GM18907 (cell line): ENCODE results near the gene UTP4.
"Not testable (repeated sequence)": the region's sequence is repeated elsewhere in the genome, so short reads cannot be mapped to it uniquely, and the experiment has no call there.

Source experiments
- ATAC-seq: cut with Tn5 transposase; IDR thresholded peaks from one replicate; pipeline ENCODE4 v1.9.1; 2021; ENCODE audit warnings: mild to moderate bottlenecking, moderate library complexity; ENCODE audit not compliant: unreplicated experiment

The UTP4 gene

GRCh38 chr16:69127966-69128510 is 4.4 kb upstream of the UTP4 start:
- no peak for ATAC-seq

- ATAC-seq: no peak
Measured at GRCh38 chr16:69130461-69130860, 2.0 kb upstream of the UTP4 start.

GRCh38 chr16:69131167-69131838 is 1.1 kb upstream of the UTP4 start:
- ATAC-seq: no peak

- peak; percentile 39 for ATAC-seq
Measured at GRCh38 chr16:69131839-69132423, 518 bp upstream of the UTP4 start.

- ATAC-seq: no peak
Measured at GRCh38 chr16:69133373-69133954, 1.0 kb downstream of the UTP4 start.

- no peak for ATAC-seq
Measured at GRCh38 chr16:69138608-69139007, 6.2 kb downstream of the UTP4 start.

- not testable (repeated sequence) for ATAC-seq
Measured at GRCh38 chr16:69139464-69139863, 7.0 kb downstream of the UTP4 start.

GRCh38 chr16:69141014-69141413 is 8.6 kb downstream of the UTP4 start:
- no peak for ATAC-seq

- no peak for ATAC-seq
Measured at GRCh38 chr16:69141936-69142335, 9.5 kb downstream of the UTP4 start.

- ATAC-seq: no peak
Measured at GRCh38 chr16:69143116-69143515, 10.7 kb downstream of the UTP4 start.

- no peak for ATAC-seq
Measured at GRCh38 chr16:69145658-69146057, 13.2 kb downstream of the UTP4 start.

- not testable (repeated sequence) for ATAC-seq
Measured at GRCh38 chr16:69149621-69150020, 17.2 kb downstream of the UTP4 start.

GRCh38 chr16:69150146-69150865 is 17.9 kb downstream of the UTP4 start:
- ATAC-seq: no peak

GRCh38 chr16:69157196-69157595 is 24.7 kb downstream of the UTP4 start:
- ATAC-seq: no peak

GRCh38 chr16:69160192-69160591 is 27.7 kb downstream of the UTP4 start:
- no peak for ATAC-seq

- ATAC-seq: no peak
Measured at GRCh38 chr16:69165584-69165983, 33.1 kb downstream of the UTP4 start.

GRCh38 chr16:69166221-69166833 is 33.9 kb downstream of the UTP4 start:
- no peak for ATAC-seq

- no peak for ATAC-seq
Measured at GRCh38 chr16:69166946-69167930, 34.8 kb downstream of the UTP4 start.

GRCh38 chr16:69169051-69169450 is 36.6 kb downstream of the UTP4 start:
- ATAC-seq: no peak
